HG02571 (cell line): ENCODE data around the gene CYREN.
"Not testable (repeated sequence)": the region's sequence is repeated elsewhere in the genome, so short reads cannot be mapped to it uniquely, and the experiment has no call there.

Experiments used
- ATAC-seq: cut with Tn5 transposase; IDR thresholded peaks from one replicate; pipeline ENCODE4 v1.9.1; 2021; ENCODE audit warnings: mild to moderate bottlenecking, moderate library complexity; ENCODE audit not compliant: unreplicated experiment

Gene CYREN

DNA sequence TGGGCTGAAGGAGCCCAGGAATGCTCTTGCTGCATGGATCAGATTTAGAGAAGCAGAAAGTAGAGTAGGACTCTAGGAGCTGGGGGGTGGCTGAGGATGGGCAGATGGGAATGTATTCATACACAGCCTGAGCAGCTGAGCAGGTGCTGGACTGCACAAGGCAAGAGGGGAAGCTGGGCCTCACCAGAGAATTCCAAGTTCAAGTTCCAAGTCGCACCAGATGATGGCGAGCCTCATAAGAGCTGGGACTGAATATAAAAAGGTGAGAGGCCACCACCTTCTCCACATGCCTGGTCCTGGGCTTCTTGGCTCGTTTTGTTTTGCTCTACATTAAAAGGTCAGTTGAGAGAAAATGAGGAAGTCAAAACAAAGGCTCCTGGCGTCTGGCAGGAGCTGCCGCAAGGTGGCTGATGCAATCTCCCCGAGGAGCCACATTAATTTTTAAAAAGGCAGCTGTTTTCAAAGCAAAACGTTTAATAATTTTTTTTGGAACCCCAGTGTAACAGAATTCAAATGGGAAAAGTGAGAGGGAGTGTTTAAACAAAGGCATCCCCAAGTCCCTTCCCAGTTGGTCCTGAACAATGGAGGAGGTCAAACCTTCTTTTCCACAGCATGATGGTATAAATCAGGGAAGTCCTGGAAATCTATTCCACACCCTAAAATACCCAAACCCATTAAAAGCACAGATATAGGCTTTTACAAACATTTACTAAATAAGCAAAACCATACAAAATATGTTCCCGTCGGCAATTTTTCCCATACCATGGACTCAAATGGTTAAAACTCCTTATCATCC, 9.5 kb downstream of the CYREN start:
- ATAC-seq: no peak

DNA sequence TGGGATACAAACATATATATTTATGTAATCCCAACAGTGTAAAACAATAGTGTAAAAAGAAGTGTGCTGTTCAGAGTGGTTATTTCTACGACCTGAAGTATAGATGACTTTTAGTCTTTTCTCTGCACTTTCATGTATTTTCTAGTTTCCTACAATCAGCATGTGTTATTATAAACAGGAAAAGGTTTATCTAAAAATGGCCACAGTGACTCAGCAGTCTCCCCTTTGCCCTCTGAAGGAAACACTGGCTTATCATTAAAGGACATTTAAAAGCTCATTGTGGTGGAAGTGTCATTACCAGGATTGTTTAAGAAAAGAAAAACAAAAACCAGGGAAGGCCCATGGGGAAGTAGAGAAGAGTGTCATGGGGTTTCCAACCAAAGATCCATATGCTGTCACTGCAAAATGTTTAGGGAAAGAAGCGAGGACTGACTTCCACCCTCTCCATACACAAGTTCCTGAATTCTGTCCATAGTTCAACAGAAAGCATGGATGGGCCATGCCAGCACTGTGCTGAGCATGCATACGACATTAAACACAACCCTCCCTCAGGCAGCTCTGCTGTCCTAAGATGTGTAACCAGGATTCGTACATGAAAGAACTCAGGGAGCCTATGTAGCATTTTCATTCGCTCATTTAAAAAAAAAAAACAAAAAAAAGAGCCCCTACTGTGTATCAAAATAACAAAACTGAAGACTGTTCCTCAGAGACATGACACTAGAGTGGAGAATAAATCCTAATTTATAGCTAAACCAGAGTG, 10.2 kb downstream of the CYREN start:
- ATAC-seq: no peak

DNA sequence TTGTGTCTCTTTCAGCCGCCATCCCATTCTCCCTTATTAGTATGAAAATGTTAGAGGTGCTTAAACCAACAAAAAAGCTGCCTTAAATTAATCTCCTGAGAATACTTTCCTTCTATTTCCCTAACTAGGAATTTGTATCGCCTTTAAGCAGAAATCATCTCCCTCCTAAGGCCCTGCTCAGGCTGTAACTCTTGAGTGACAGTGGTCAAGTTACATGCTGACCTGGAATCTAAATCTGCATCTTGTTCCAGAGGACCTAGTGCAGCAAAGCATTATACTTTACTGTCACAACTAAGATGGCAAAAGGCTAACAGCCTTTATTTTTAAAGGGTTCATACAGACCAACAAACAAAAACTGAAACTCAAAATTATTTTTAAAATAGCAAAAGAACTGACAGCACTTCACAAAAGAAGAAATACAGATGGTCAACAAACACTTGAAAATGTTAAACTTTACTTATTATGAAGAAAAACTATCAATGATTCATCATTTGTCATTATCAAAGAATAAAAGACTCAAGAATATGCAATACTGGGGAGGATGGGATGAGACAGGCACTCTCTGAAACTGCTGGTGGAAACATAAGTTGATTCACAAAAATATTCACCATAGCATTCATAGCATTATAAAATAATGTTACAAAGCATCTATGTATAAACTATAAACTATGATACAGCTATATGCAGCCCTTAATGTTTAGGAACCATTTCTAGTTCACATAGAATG, 11.0 kb downstream of the CYREN start:
- ATAC-seq: no peak

- ATAC-seq: no peak
Observed at GRCh38 chr7:135158874-135159273, 11.6 kb downstream of the CYREN start.

DNA sequence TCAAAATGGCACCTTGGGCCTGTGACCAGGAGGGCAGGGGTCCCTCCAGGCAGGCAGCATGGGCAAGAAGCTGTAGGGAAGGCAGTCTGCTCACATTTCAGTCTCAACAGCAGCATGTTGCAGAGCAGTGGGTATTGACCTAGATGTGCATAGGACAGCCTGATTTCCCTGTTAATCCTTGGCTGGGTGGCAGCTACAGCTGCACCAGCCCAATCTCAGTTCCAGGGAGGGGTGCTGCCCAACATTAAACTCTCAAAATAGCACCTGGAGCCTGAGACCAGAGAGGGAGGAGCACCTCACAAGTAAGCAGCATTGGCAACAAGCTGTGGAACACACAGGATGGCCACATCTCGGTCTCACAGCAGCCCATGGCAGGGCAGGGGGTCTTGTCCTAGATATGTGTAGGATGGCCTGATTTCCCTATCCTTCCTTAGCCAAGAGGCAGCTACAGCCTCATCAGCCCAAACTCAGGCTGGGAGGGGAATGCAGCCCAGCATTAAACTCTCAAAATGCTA, 12.3 kb downstream of the CYREN start:
- no peak for ATAC-seq

DNA sequence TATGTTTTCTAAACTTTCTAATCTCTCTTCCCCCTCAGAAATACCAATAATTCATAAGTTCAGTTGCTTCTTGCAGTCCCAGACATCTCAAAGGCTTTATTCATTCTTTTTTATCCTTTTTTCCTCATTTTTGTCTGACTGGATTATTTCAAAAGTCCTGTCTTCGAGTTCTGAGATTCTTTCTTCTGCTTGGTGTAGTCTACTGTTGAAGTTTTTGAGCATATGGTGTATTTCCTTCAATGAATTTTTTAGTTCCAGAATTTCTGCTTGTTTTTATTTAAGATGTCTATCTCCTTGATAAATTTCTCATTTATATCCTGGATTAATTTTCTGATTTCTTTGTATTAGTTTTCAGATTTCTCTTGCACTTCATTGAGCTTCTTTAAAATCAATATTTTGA, 14.2 kb downstream of the CYREN start:
- ATAC-seq: no peak

- no peak for ATAC-seq
Observed at GRCh38 chr7:135154734-135155133, 15.8 kb downstream of the CYREN start.

- no peak for ATAC-seq
Observed at GRCh38 chr7:135152442-135152841, 18.1 kb downstream of the CYREN start.

GRCh38 chr7:135151533-135151932, 19.0 kb downstream of the CYREN start:
- ATAC-seq: no peak

- ATAC-seq: no peak
Observed at GRCh38 chr7:135151132-135151531, 19.4 kb downstream of the CYREN start.

- ATAC-seq: no peak
Observed at GRCh38 chr7:135150072-135150782, 20.3 kb downstream of the CYREN start.

DNA sequence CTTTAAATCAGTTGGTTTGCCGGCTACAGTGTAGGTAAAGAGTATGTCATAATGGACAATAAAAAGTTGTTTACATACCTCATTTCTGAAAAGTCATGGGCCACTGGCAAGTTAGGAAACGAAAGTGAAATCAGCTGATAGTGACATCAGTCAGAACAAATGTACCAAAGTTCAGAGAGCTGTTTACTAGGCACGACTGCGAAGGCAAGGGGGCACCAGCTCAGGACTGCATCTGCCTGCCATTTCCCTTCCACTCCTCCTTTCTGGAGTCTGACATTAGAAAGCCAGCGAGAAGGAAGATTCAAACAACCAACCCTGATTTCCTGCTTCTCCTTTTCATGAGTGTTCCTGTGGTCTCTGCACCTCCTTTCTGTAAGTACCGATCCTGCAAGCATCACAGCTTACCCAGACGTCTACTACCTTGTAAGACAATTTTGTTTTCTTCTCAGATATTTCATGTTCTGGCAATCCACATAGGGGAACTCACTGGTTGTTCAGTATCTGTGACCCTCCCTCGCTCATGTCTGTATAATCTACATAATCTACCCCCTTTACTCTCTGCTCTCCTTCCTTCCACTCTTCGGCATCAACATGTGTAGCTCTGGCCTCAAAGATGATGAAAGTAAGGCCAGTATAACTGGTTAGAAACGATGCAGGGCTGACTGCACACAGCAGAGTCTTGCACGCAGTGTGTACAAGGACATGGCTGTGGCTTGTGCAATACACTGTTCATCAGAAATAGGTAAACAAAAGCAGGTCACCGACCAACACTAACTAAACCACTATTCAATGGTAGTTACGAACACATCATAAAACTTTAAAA, 22.4 kb downstream of the CYREN start, which contains the start of gene TMEM140:
TMEM140 (plus strand) TSS at position 174 of the 823 bp plus-strand sequence. CDS start 16,370 bp downstream, outside the sequence.
- peak; percentile 69 for ATAC-seq

DNA sequence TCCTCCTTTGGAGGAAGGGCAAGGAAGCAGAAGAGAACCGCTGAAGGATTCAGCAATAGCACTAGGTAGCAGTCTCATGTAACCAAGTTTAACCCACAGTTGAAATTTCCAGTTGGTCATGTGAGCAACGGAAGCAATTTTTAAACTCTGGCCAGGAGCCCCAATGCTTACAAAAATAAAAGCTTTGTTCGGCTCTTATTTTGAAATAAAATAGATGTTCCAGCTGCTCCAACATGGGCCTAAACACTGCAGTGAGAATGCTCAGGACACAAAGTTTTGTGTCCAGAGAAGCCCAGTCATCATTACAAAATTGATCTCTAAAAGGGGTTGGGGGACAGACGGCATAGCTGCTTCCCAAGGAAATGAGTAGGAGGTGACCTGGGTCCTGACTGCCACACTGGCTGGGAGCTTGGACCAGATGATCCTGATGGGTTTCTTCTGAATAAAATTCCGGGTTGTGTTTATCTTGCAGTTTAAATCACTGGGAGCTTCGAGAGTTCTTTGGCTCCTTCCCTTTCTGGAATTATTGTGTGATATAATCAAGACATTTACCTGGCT, 23.1 kb downstream of the CYREN start:
- no peak for ATAC-seq

DNA sequence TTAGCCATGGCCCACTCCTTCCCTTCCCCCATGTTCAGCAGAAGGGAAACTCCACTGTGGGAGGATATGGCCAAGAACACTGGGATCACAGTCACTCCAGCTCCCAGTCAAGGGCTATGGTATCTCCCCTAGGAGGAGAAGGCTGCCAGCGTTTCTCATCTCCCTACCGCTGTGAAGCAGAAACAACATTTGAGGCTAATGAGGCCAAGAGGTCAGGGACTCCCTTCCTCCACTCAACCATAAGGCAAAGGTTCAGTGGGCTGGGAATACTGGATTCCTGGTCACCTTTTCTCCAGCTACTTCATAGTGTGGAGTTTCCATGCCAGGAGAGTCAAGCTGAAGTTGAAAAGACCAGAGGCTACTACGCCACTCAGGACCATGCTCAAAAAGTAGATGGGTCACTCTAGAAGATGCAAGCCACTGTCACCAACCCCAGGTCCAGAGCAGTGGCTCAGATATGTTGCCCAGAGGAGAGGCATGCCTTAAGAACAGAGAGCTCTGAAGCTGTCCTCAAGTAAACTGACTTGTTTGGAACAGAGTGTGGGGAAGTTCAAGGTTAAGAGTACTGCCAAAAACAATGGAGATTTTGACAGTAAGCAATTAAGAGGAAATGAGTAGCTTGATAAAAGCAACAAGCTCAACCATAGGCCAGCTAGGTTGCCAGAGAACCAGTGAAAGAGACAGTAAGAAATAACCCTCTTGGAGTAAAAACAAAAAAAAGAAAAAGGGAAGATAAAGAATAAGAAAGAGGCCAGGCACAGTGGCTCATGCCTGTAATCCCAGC, 26.4 kb downstream of the CYREN start:
- no peak for ATAC-seq

- no peak for ATAC-seq
Observed at GRCh38 chr7:135129579-135129978, 40.9 kb downstream of the CYREN start.

DNA sequence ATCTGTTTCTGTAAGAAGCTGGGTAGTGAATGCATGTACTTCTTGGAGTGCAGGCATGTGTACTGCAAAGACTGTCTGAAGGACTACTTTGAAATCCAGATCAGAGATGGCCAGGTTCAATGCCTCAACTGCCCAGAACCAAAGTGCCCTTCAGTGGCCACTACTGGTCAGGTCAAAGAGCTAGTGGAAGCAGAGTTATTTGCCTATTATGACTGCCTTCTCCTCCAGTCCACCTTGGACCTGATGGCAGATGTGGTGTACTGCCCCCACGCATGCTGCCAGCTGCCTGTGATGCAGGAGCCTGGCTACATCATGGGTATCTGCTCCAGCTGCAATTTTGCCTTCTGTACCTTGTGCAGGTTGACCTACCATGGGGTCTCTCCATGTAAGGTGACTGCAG, 41.6 kb downstream of the CYREN start:
- no peak for ATAC-seq

DNA sequence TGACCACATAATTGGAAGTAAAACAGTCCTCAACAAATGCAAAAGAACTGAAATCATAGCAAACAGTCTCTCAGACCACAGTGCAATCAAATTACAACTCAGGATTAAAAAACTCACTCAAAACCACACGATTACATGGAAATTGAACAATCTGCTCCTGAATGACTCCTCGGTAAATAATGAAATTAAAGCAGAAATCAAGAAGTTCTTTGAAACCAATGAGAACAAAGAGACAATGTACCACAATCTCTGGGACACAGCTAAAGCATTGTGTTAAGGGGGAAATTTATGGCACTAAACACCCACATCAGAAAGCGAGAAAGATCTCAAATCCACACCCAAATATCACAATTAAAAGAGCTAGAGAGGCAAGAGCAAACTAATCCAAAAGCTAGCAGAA, 45.9 kb downstream of the CYREN start:
- ATAC-seq: not testable (repeated sequence)

DNA sequence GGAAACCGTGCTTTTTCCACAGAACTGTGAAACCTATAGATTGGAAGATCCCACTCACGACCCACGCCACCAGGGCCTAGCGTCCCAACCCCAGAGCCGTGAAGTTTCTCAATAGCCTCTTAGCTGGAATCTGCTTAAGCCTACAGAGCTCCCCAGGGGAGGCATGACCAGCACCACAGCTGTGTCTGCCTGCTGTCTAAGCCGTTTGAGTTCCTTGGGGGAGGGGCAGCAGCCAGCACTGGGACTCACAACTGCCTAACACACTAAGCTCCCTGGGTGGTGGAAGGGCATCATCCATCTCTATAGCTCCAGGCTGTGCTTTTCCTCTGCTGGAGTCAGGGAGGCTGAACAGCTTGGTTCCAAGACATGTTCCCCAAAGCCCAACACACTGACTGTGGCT, 48.6 kb downstream of the CYREN start:
- no peak for ATAC-seq

DNA sequence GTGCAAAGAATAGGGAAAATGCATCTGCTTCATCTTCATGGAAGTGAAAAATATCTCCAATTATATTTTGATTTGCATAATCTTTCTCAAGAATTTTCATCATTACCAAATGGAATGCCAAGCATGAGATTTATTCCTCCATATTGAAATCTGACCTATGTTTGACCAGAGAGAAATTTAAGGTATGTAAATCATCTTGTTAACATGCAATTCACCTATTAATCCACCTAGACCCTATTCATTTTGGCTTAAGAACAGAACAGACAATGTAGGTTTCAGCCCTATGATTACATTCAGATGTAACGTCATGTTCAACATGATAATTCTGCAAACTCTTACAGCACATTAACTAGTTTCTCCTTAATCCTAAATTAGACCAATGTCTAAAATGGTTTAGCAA, 53.4 kb downstream of the CYREN start:
- ATAC-seq: no peak
